ENCODE data around the gene RSL24D1.
"Not testable (repeated sequence)": the region's sequence is repeated elsewhere in the genome, so short reads cannot be mapped to it uniquely, and the experiment has no call there.

RSL24D1 gene

GRCh38 chr15:55204464-55204863 lies 7.7 kb upstream of the RSL24D1 start:
- DNase-seq (ENCODE audit: low read depth) = no peak

- no peak for DNase-seq (ENCODE audit: low read depth)
These were observed 5.5 kb upstream of the RSL24D1 start for GRCh38 chr15:55202206-55202605.

- DNase-seq (ENCODE audit: low read depth) = no peak
These were observed 2.0 kb upstream of the RSL24D1 start for GRCh38 chr15:55198706-55199105.

GRCh38 chr15:55197719-55198118 lies 978 bp upstream of the RSL24D1 start:
- DNase-seq (ENCODE audit: low read depth) = no peak

DNA sequence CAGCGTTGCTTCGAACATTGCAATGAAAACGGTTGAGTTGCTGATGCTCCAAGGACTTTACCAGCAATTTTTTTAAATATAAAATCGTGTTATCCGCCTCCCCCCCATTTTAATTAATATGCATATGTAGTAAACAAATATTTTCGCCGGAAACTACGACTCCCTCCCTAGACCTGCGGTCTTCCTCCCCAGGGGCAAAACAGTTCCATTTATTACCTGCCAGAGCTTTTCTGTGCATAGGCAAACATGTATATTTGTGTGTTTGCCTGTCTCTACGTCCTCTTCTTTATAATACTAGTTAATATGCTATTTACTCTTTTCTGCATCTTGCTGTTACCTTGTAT lies 593 bp upstream of the RSL24D1 start:
- no peak for DNase-seq (ENCODE audit: low read depth)

DNA sequence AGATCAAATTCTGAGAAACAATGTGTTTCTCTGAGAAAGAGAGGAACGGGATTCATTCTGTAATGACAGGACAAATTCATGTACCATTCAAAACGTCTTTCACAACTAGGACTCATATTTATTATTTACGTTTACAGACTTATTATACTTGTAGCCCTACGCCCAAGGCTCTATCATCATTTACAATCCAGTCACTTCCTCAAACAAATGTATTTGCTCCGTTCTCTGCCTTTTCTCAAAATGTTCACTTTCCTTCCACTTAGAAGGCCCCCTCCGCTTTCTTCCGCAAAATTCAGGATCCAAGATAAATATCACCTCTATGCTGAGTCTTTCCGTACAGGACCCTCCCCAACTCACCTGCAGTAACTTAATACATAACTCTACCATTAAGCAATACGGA lies 745 bp downstream of the RSL24D1 start:
- no peak for DNase-seq (ENCODE audit: low read depth)

- no peak for DNase-seq (ENCODE audit: low read depth)
These were observed 2.5 kb downstream of the RSL24D1 start for GRCh38 chr15:55194256-55194655.

- no peak for DNase-seq (ENCODE audit: low read depth)
These were observed 10.4 kb downstream of the RSL24D1 start for GRCh38 chr15:55186331-55186730.

DNA sequence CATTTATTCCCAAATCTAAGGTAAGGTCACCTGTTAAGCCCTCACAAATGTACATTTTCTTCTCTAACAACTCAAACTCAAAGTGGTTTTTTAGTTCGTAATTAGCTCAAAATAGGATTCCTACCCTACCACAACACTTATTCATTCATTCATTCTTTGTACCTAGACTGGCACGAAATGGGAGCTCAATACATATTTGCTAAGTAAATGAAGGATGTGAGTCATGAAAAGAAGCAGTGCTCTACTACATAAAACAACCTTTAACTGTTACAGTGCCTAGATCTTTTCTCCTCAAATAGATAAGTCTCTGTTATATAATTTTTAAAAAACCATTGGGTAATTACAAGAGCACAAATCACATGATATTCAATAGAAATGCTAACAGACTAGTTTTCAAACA lies 13.1 kb downstream of the RSL24D1 start:
- DNase-seq (ENCODE audit: low read depth) = no peak

GRCh38 chr15:55179141-55179540 lies 17.6 kb downstream of the RSL24D1 start:
- DNase-seq (ENCODE audit: low read depth) = no peak

DNA sequence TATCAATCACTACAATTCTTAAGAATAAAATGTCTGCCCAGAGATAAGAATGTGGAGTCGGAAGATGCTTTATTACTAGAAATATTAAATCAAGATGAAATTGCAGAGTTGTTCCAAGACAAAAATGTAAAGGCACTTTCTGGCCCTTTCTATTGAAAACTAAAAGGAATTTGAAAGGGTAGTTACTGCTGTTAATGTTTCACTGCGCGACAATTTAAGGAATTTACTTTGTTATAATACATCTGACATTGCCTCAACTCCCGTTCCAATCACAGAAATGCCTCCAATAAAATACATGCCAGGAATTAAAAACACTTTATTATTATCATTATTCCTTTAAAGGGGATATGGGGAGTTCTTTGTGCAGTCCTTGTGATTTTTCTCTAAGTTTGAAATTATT lies 26.4 kb downstream of the RSL24D1 start:
- no peak for DNase-seq (ENCODE audit: low read depth)

- peak; percentile 4 for DNase-seq (ENCODE audit: low read depth)
These were observed 28.3 kb downstream of the RSL24D1 start for GRCh38 chr15:55168350-55168974.

GRCh38 chr15:55164284-55164683 lies 32.5 kb downstream of the RSL24D1 start:
- DNase-seq (ENCODE audit: low read depth) = no peak

DNA sequence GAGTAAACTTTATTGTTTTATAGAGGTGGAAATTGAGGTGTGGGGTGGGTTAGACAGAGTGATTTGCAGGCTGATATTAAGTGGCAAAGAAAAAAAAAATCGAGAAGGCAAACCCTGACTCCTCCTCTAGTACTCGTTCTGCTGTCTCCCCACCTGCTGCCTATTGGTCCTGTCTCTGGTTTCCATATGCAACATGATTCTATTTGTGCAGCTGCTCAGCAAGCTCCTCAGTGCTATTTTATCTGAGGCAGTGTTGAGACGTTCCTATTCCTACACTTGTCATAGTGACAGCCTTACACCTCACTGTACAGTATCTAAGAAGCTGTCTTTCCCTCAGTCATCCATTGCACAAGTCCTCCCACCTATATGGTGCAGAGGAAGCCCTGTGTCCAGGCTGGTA lies 45.1 kb downstream of the RSL24D1 start:
- no peak for DNase-seq (ENCODE audit: low read depth)

DNA sequence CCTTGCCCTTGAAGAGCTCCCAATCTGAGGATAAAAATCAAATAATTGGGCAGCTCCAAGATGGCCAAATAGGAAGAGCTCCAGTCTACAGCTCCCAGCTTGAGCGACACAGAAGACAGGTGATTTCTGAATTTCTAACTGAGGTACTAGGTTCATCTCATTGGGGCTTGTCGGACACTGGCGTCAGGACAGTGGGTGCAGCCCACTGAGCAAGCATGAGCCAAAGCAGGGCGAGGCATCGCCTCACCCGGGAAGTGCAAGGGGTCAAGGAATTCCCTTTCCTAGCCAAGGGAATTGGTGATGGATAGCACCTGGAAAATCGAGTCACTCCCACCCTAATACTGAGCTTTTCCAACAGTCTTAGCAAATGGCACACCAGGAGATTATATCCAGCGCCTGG lies 53.6 kb downstream of the RSL24D1 start:
- not testable (repeated sequence) for DNase-seq (ENCODE audit: low read depth)

DNA sequence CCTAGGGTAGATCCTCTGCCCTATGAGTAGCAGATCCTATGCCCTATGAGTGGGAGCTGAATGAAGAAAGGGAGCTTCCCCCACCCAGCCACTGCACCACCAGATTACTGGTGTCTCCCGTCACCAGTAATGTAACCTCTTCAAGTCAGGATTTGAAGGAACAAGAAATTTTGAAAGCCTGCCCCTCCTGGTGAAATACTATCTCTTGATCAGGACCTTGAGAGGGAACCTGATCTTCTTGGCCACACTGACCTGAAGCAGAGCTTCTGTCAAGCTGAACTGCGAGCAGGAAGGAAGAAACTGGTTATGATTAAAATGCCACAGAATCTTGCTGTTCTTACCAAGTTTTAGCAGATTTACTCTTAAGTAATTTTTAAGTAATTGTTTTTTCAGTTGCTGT lies 62.8 kb downstream of the RSL24D1 start:
- no peak for DNase-seq (ENCODE audit: low read depth)

DNA sequence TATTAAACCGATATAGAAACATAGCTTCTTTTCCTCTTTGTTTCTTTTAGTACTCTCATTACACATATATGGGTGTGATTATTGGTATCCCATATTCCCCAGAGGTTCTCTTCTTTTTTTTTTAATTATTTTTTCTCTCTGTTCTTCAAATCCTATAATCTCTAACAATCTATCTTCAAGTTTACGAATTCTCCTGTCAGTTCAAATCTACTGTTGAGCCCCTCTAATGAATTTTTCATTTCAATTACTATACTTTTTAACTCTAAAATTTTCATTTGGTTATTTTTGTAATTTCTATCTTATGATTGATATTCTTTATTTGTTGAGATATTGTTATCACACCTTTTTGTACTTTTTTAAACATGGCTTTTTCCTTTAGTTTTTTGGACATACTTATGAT lies 64.1 kb downstream of the RSL24D1 start:
- DNase-seq (ENCODE audit: low read depth) = no peak
